K562 (cell line): ENCODE data around the gene SCAMP3. TPM values are rescaled to one million over a fixed set of nuclear protein-coding genes. Genes with fewer than 3 reads are reported as not detected.

Experiments used
- CXXC5 ChIP-seq: fragments of 250-450 bp; sonication (Bioruptor Pico); IDR thresholded peaks from 2 replicates; pipeline ENCODE4 v1.8.0; 2022; ENCODE audit warnings: inconsistent platforms, mild to moderate bottlenecking, moderate library complexity
- DPF2 ChIP-seq: fragments of 450-650 bp; IDR thresholded peaks from 2 replicates; pipeline ENCODE4 v1.6.1; 2016
- EP300 ChIP-seq: IDR thresholded peaks from 2 replicates; pipeline ENCODE4 v1.6.1; 2012; ENCODE audit warnings: low read length, improper control_type of control experiment
- EWSR1 ChIP-seq: fragments of 450-650 bp; IDR thresholded peaks from 2 replicates; pipeline ENCODE4 v1.6.1; 2018; ENCODE audit warnings: borderline replicate concordance, mild to moderate bottlenecking, low read depth, moderate library complexity; ENCODE audit not compliant: partially characterized antibody
- HCFC1 ChIP-seq: IDR thresholded peaks from 2 replicates; pipeline ENCODE4 v1.6.1; 2012; ENCODE audit warnings: low read depth, low read length, improper control_type of control experiment
- HDAC1 ChIP-seq, 2 experiments: fragments of 450-650 bp; IDR thresholded peaks; 2 replicates each; pipeline ENCODE4 v1.6.1; 2016 to 2017; ENCODE audit warnings: inconsistent platforms in 1 of 2, mild to moderate bottlenecking in 1 of 2, moderate library complexity in 1 of 2
- HNRNPK ChIP-seq: fragments of 200-400 bp; formaldehyde crosslinking; IDR thresholded peaks from one replicate; pipeline ENCODE4 v1.6.1; 2018; ENCODE audit warnings: mild to moderate bottlenecking, low read depth, low read length; ENCODE audit not compliant: poor library complexity, severe bottlenecking
- NFATC3 ChIP-seq: fragments of 450-650 bp; IDR thresholded peaks from 2 replicates; pipeline ENCODE4 v1.6.1; 2017; ENCODE audit warnings: mild to moderate bottlenecking
- NR2F6 ChIP-seq: fragments of 450-650 bp; formaldehyde crosslinking; IDR thresholded peaks from 2 replicates; pipeline ENCODE4 v1.4.0; 2020; ENCODE audit warnings: mild to moderate bottlenecking
- PHF8 ChIP-seq: fragments of 200-600 bp; sonication (generic); IDR thresholded peaks from 2 replicates; pipeline ENCODE4 v1.6.1; 2012; ENCODE audit warnings: mixed run types, mild to moderate bottlenecking, inconsistent platforms, low read length, moderate library complexity, borderline replicate concordance
- SPI1 ChIP-seq: IDR thresholded peaks from 2 replicates; pipeline ENCODE4 v1.6.1; 2011; ENCODE audit warnings: low read depth, low read length, control low read depth, borderline replicate concordance
- STAG1 ChIP-seq: sonication (generic); formaldehyde crosslinking; IDR thresholded peaks from 2 replicates; pipeline ENCODE4 v1.5.0; 2020; ENCODE audit warnings: missing genetic modification reagents, borderline replicate concordance
- ZC3H8 ChIP-seq: fragments of 450-650 bp; IDR thresholded peaks from 2 replicates; pipeline ENCODE4 v1.6.1; 2017
- ZNF57 ChIP-seq: fragments of 450-650 bp; formaldehyde crosslinking; IDR thresholded peaks from 2 replicates; pipeline ENCODE4 v1.4.0; 2020; ENCODE audit warnings: mild to moderate bottlenecking, moderate library complexity
- polyA plus RNA-seq, 8 experiments: library from polyadenylated mRNA; depleted of rRNA in 4 of 8; stranded (reverse) in 5 of 8; unstranded in 3 of 8; fragments of >200 nt; fragmentation: Nextera tagmentation in 2 of 8; fragmentation: Illumina TruSeq in 1 of 8; extraction: Ambion mirVana in 2 of 8; extraction: Trizol in 1 of 8; gene quantifications; 2 replicates each; pipeline versions ENCODE4 v1.2.1 to v1.2.3, GENCODE V29; 2011 to 2014; ENCODE audit warnings: inconsistent platforms in 1 of 8, missing spikeins in 1 of 8
- total RNA-seq, 7 experiments: library from RNA; depleted of rRNA in 6 of 7; stranded (reverse); fragments of >200 nt in 6 of 7; fragmentation: Illumina TruSeq in 2 of 7; extraction: Trizol in 2 of 7; gene quantifications; 2 replicates each; pipeline versions ENCODE4 v1.2.1 to v1.2.3, GENCODE V29; 2011 to 2021; ENCODE audit warnings: low replicate concordance in 1 of 7
- TF ChIP-seq, protein P1 (sequence below): sonication (generic); formaldehyde crosslinking; IDR thresholded peaks from 2 replicates; pipeline ENCODE4 v1.4.0; 2020; ENCODE audit warnings: mild to moderate bottlenecking, missing genetic modification reagents
- TF ChIP-seq, protein P2 (sequence below): sonication (generic); formaldehyde crosslinking; IDR thresholded peaks from 2 replicates; pipeline ENCODE4 v1.8.0; 2022; ENCODE audit warnings: missing genetic modification reagents, mild to moderate bottlenecking, borderline replicate concordance
- TF ChIP-seq, protein P3 (sequence below): sonication (generic); formaldehyde crosslinking; IDR thresholded peaks from 2 replicates; pipeline ENCODE4 v1.8.0; 2022; ENCODE audit warnings: mild to moderate bottlenecking, low read depth, missing genetic modification reagents
- TF ChIP-seq, protein P4 (sequence below): fragments of 250-450 bp; sonication (Bioruptor Pico); IDR thresholded peaks from 2 replicates; pipeline ENCODE4 v1.8.0; 2022; ENCODE audit warnings: inconsistent platforms
- TF ChIP-seq, protein P5 (sequence below): IDR thresholded peaks from 2 replicates; pipeline ENCODE4 v1.6.1; 2016; ENCODE audit warnings: missing genetic modification characterization, missing compliant biosample characterization

Gene SCAMP3
- total and polyA plus RNA-seq, 9 of the 15 experiments (the other 6 are each of a cell fraction or from before 2014, with no cell fraction given) = 14.2 to 131 (median 86.1) TPM

DNA sequence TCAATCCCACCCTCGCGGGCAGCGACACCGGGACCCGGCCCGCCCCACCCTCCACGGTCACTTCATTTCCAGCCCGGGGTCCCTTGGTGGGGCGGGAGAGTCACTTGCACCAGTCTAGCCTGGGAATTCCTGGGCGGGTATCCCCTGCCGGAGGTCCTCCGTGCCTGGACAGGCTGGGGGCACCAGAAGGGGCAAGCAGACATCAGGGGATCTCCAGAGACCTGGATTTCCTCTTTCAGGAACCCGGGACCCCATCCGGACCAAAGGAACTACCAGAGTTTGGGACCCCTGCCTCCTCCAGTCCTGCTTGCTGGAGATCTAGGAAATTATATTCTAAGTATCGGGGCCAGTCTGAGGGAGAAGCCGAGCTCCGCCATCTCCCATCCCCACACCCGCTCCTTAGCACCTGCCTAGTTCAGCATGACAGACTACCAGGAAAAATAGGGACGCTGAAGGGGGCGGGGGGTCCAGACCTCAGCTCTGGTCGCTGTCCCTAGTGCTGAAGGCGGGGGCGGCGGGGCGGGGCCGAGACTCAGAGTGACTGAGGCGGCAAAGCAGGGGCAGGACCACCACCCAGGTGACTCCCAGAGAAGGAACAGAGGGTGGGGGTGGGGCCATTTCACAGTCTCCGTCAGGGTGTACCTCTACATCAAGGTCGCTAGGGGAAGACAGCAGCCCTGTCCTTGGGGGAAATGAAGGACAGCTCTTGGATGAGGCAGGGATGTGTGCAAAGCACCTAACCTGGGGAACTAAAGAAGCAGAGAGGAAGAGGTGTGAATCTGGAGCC lies 15.9 kb upstream of the SCAMP3 start (continued):
- TF ChIP-seq, protein P1, sequence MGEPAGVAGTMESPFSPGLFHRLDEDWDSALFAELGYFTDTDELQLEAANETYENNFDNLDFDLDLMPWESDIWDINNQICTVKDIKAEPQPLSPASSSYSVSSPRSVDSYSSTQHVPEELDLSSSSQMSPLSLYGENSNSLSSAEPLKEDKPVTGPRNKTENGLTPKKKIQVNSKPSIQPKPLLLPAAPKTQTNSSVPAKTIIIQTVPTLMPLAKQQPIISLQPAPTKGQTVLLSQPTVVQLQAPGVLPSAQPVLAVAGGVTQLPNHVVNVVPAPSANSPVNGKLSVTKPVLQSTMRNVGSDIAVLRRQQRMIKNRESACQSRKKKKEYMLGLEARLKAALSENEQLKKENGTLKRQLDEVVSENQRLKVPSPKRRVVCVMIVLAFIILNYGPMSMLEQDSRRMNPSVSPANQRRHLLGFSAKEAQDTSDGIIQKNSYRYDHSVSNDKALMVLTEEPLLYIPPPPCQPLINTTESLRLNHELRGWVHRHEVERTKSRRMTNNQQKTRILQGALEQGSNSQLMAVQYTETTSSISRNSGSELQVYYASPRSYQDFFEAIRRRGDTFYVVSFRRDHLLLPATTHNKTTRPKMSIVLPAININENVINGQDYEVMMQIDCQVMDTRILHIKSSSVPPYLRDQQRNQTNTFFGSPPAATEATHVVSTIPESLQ (CRISPR knock-in tag) = no peak
- TF ChIP-seq DPF2 = no peak
- TF ChIP-seq EP300 = no peak
- TF ChIP-seq EWSR1 = no peak
- peak; percentile 5; the same call in 1 of the 2 replicates for TF ChIP-seq STAG1 (CRISPR knock-in tag)
- peak in 1 of 2 experiments; percentile 65; a peak in 1 of 4 replicates for TF ChIP-seq HDAC1 (IDR thresholded peaks at IDR 0.05)
- TF ChIP-seq, protein P2, sequence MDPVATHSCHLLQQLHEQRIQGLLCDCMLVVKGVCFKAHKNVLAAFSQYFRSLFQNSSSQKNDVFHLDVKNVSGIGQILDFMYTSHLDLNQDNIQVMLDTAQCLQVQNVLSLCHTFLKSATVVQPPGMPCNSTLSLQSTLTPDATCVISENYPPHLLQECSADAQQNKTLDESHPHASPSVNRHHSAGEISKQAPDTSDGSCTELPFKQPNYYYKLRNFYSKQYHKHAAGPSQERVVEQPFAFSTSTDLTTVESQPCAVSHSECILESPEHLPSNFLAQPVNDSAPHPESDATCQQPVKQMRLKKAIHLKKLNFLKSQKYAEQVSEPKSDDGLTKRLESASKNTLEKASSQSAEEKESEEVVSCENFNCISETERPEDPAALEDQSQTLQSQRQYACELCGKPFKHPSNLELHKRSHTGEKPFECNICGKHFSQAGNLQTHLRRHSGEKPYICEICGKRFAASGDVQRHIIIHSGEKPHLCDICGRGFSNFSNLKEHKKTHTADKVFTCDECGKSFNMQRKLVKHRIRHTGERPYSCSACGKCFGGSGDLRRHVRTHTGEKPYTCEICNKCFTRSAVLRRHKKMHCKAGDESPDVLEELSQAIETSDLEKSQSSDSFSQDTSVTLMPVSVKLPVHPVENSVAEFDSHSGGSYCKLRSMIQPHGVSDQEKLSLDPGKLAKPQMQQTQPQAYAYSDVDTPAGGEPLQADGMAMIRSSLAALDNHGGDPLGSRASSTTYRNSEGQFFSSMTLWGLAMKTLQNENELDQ (CRISPR knock-in tag) = no peak
- no peak for TF ChIP-seq SPI1
- no peak for TF ChIP-seq NFATC3
- no peak for TF ChIP-seq HNRNPK
- TF ChIP-seq HCFC1 = no peak
- no peak for TF ChIP-seq PHF8
- TF ChIP-seq, protein P3, sequence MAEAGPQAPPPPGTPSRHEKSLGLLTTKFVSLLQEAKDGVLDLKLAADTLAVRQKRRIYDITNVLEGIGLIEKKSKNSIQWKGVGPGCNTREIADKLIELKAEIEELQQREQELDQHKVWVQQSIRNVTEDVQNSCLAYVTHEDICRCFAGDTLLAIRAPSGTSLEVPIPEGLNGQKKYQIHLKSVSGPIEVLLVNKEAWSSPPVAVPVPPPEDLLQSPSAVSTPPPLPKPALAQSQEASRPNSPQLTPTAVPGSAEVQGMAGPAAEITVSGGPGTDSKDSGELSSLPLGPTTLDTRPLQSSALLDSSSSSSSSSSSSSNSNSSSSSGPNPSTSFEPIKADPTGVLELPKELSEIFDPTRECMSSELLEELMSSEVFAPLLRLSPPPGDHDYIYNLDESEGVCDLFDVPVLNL = peak; percentile 55; the same call in 1 of the 2 replicates
- no peak for TF ChIP-seq NR2F6 (CRISPR knock-in tag)
- TF ChIP-seq, protein P4, sequence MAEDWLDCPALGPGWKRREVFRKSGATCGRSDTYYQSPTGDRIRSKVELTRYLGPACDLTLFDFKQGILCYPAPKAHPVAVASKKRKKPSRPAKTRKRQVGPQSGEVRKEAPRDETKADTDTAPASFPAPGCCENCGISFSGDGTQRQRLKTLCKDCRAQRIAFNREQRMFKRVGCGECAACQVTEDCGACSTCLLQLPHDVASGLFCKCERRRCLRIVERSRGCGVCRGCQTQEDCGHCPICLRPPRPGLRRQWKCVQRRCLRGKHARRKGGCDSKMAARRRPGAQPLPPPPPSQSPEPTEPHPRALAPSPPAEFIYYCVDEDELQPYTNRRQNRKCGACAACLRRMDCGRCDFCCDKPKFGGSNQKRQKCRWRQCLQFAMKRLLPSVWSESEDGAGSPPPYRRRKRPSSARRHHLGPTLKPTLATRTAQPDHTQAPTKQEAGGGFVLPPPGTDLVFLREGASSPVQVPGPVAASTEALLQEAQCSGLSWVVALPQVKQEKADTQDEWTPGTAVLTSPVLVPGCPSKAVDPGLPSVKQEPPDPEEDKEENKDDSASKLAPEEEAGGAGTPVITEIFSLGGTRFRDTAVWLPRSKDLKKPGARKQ (CRISPR knock-in tag) = no peak
- no peak for TF ChIP-seq ZC3H8
- no peak for TF ChIP-seq ZNF57
- TF ChIP-seq, protein P5, sequence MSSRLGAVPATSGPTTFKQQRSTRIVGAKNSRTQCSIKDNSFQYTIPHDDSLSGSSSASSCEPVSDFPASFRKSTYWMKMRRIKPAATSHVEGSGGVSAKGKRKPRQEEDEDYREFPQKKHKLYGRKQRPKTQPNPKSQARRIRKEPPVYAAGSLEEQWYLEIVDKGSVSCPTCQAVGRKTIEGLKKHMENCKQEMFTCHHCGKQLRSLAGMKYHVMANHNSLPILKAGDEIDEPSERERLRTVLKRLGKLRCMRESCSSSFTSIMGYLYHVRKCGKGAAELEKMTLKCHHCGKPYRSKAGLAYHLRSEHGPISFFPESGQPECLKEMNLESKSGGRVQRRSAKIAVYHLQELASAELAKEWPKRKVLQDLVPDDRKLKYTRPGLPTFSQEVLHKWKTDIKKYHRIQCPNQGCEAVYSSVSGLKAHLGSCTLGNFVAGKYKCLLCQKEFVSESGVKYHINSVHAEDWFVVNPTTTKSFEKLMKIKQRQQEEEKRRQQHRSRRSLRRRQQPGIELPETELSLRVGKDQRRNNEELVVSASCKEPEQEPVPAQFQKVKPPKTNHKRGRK = no peak
- TF ChIP-seq CXXC5 = no peak
